T-helper 17 cell (primary cell): Measurements from ENCODE around the gene TRIM45. TPM values are rescaled to one million over a fixed set of nuclear protein-coding genes. Genes with fewer than 3 reads are reported as not detected.

Experiments used
- ATAC-seq: fragments of 150-1000 bp; cut with Tn5 transposase; 2 replicates; pipeline ENCODE4 v1.10.0; 2021; ENCODE audit warnings: mild to moderate bottlenecking, moderate library complexity
- DNase-seq, 3 donors: peaks; one replicate each; pipeline versions ENCODE4 v3.0.0 to v3.0.0-alpha.2; 2020 to 2021
- H3K9me3 ChIP-seq: one replicate; pipeline ENCODE4 v1.7.0; 2013; ENCODE audit warnings: low read length, mild to moderate bottlenecking; ENCODE audit not compliant: control insufficient read depth, poor library complexity, severe bottlenecking
- H3K27ac Mint-ChIP-seq: one replicate; pipeline ENCODE4 v1.8.0; 2022; ENCODE audit warnings: mild to moderate bottlenecking, moderate library complexity, mixed read lengths
- H3K27me3 Mint-ChIP-seq: one replicate; pipeline ENCODE4 v1.8.0; 2022; ENCODE audit warnings: mixed read lengths
- H3K36me3 Mint-ChIP-seq: one replicate; pipeline ENCODE4 v1.8.0; 2022; ENCODE audit warnings: low read depth, mixed read lengths
- H3K4me1 Mint-ChIP-seq: one replicate; pipeline ENCODE4 v1.8.0; 2022; ENCODE audit warnings: mild to moderate bottlenecking, mixed read lengths
- H3K4me3 Mint-ChIP-seq: one replicate; pipeline ENCODE4 v1.8.0; 2022; ENCODE audit warnings: mild to moderate bottlenecking, moderate library complexity, mixed read lengths
- total RNA-seq, 4 donors: library from RNA in 2 of 4; stranded (reverse) in 2 of 4; gene quantifications; one replicate each; pipeline ENCODE4 v1.2.3 and lab custom pipeline; 2022 to 2026

The TRIM45 gene
- total RNA-seq, 2 donors from 2014 or later, result 1.0 to 1.4 TPM

DNA sequence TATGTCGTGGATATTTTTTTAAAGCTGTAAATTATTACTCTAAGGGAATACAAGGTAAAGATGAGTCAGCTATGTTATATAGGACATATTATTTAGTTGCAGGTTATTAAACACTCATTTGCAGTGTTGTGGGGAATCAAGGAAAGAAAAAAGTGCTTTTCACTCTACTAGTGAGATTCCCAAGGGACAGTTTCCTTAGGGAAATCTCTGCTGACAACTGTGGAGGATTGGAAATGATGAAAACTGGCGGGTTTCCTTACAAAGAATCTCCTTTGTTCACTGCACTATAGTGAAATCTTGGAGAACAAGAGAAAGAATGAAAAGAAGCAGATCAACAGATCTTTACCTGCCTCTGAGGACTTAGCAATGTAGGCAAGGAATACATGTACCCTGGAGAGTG, 24.5 kb upstream of the TRIM45 start:
- peaks cover 6% of the 10 kb centered on the region for H3K4me1 Mint-ChIP-seq
- peaks cover 39% of the 10 kb centered on the region for H3K27me3 Mint-ChIP-seq
- ATAC-seq (no peak), DNase-seq (no peak)
- H3K36me3 Mint-ChIP-seq, result peaks cover 2% of the 10 kb centered on the region
- no peaks in the 10 kb centered on the region for H3K9me3 ChIP-seq
- no peak overlapping the region for H3K27ac Mint-ChIP-seq
- H3K4me3 Mint-ChIP-seq, result no peak overlapping the region

DNA sequence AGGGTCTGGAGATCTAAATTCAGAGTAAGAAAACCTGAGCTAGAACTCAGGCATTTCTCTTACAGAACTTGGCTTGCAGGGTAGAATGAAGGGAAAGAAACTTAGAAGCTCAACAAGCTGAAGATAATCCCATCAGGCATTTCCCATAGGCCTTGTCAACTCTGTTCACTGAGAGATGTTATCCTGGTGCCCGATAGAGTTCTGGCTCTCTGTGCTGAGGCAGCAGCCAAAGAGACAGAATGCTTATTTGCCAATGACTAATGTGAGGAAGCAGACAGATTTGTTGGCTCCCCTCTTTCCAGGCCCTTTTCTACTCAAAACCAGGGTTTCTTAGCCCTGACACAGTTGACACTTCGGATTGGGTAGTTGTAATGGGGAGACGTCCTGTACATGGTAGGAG, 22.3 kb upstream of the TRIM45 start:
- Mint-ChIP-seq H3K27ac (no peak overlapping the region), H3K4me1 (peaks cover 6% of the 10 kb centered on the region), H3K36me3 (peaks cover 2% of the 10 kb centered on the region), H3K27me3 (peaks cover 36% of the 10 kb centered on the region), H3K4me3 (no peak overlapping the region)
- ATAC-seq (no peak), DNase-seq (no peak)
- no peaks in the 10 kb centered on the region for H3K9me3 ChIP-seq

DNA sequence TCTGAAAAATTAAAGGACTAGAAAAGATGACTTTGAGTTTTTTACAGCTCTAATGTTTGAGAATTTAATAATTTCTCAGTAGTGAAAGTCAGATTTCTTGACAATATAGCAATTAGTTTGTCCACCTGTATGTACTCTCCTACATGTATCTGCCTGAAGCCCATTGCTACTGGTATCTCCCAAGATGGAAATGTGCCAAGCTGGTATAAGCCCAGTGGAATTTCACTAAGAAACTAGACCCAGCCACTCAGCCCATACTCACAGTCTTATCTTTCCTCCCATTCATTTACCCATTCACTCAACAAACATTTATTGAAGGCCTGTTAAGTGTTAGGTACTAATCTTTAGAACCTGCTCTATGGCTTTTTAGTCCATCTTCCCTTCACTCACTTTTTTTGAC, 21.6 kb upstream of the TRIM45 start:
- Mint-ChIP-seq H3K36me3 (no peaks in the 10 kb centered on the region), H3K27ac (no peak overlapping the region), H3K27me3 (peaks cover 32% of the 10 kb centered on the region), H3K4me1 (peaks cover 6% of the 10 kb centered on the region), H3K4me3 (no peak overlapping the region)
- ATAC-seq, result no peak
- DNase-seq, result no peak
- H3K9me3 ChIP-seq, result no peaks in the 10 kb centered on the region

DNA sequence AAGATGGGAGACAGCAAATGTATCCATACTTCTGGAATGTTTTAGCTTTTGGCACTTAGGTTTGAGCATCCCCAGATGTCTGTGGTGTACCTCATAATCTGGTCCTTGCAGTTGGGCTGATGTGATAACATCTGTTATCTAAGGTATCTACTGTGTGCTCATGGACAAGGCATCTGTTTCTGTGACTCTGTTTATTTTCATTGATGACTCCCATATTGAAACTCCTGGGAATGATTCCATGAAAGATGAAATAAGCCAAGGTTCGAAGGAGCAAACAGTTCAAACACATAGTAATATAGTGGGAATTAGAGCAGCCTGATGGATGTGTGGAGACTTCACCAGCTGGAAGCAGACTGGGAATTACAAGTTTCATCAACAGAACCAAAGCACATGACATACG, 20.7 kb upstream of the TRIM45 start:
- Mint-ChIP-seq H3K36me3 (no peaks in the 10 kb centered on the region), H3K27me3 (peaks cover 26% of the 10 kb centered on the region), H3K4me3 (no peak overlapping the region), H3K4me1 (peaks cover 4% of the 10 kb centered on the region), H3K27ac (no peak overlapping the region)
- no peak for ATAC-seq
- H3K9me3 ChIP-seq, result no peaks in the 10 kb centered on the region
- DNase-seq, result no peak

DNA sequence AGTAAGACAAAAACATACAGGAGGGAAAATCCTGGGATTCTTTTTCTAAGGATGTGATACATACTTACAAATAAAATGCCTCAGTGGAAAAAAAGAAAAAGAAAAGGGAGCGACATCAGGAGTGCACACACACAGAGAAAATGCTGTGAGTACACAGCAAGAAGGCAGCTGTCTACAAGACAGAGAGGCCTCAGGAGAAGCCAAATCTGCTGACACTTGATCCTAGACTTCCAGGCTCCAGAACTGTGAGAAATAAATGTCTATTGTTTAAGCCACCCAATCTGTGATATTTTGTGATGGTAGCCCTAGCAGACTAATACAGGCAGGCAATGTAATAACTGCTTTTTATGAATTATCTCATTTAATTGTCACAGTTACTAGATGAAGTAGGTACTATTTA, 17.0 kb upstream of the TRIM45 start:
- no peak overlapping the region for H3K4me3 Mint-ChIP-seq
- no peak overlapping the region for H3K27ac Mint-ChIP-seq
- H3K4me1 Mint-ChIP-seq, result peaks cover 4% of the 10 kb centered on the region
- DNase-seq, result no peak
- H3K36me3 Mint-ChIP-seq, result no peaks in the 10 kb centered on the region
- no peak for ATAC-seq
- no peaks in the 10 kb centered on the region for H3K9me3 ChIP-seq
- peaks cover 18% of the 10 kb centered on the region for H3K27me3 Mint-ChIP-seq

DNA sequence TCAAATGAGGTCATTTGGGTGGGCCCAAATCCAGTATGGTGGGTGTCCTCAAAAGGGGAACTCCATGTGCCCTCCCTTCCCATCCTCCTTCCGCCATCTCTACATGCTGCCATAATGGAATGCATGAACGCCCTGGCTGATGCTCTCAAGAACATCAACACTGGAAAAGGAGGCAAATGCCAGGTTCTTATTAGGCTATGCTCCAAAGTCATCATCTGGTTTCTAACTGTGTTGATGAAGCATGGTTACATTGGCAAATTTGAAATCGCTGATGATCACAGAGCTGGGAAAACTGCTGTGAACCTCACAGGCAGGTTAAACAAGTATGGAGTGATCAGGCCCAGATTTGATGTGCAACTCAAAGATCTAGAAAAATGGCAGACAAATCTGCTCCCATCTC, 16.6 kb upstream of the TRIM45 start:
- no peaks in the 10 kb centered on the region for H3K9me3 ChIP-seq
- Mint-ChIP-seq H3K27me3 (peaks cover 18% of the 10 kb centered on the region), H3K36me3 (no peaks in the 10 kb centered on the region), H3K4me1 (no peaks in the 10 kb centered on the region), H3K4me3 (no peak overlapping the region), H3K27ac (no peak overlapping the region)
- ATAC-seq (no peak), DNase-seq (no peak)

DNA sequence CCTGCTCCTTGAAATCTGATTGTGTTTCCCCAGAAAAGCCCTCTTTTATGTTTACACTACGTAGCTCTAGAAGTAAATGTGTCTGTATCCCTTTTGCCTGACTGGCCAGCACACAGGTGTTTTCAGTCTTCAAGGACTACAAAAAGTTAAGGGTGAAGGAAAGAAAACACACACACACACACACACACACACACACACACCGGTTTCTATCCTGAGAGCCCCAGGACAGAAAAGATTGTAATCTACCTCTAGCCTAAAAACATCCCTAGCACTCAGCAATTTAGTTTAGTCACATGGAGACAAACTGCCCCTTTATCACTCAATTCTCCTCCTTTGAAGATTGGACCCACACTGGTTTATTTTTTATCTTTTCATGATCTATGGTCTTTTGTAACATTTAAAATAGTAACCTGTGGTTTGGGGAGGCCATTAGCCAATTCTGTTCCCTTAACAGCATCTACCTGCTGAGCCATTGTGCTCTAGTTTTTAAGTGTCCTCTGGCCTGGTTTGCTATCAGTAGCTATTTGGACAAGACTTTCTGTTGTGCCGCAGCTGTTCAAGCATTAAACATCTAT, 15.8 kb upstream of the TRIM45 start:
- no peak overlapping the region for H3K27ac Mint-ChIP-seq
- H3K9me3 ChIP-seq, result no peaks in the 10 kb centered on the region
- H3K4me3 Mint-ChIP-seq, result no peak overlapping the region
- no peaks in the 10 kb centered on the region for H3K4me1 Mint-ChIP-seq
- H3K27me3 Mint-ChIP-seq, result peaks cover 18% of the 10 kb centered on the region
- no peak for ATAC-seq
- DNase-seq, result no peak
- no peaks in the 10 kb centered on the region for H3K36me3 Mint-ChIP-seq

DNA sequence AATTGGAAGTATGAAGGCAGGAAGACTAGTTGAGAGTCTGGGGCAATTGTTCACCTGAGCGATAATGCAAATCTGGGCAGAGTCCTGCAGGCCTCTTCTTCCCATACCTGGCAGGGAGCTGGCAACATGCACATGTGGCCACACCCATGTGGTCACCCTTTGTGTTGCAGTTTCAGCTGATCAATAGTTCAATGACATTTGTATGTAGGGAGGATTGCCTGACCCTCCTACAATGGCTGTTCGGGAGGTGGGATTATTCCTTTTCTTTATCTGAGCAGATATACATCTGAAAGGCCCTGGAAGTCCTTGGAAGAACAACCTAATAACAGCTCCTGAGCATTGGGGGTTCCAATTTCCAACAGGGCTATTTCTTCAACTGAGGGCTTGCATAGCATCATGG, 15.2 kb upstream of the TRIM45 start:
- H3K4me3 Mint-ChIP-seq, result no peak overlapping the region
- ATAC-seq (no peak), DNase-seq (no peak)
- H3K36me3 Mint-ChIP-seq, result no peaks in the 10 kb centered on the region
- no peaks in the 10 kb centered on the region for H3K4me1 Mint-ChIP-seq
- H3K27me3 Mint-ChIP-seq, result peaks cover 18% of the 10 kb centered on the region
- no peak overlapping the region for H3K27ac Mint-ChIP-seq
- H3K9me3 ChIP-seq, result no peaks in the 10 kb centered on the region

DNA sequence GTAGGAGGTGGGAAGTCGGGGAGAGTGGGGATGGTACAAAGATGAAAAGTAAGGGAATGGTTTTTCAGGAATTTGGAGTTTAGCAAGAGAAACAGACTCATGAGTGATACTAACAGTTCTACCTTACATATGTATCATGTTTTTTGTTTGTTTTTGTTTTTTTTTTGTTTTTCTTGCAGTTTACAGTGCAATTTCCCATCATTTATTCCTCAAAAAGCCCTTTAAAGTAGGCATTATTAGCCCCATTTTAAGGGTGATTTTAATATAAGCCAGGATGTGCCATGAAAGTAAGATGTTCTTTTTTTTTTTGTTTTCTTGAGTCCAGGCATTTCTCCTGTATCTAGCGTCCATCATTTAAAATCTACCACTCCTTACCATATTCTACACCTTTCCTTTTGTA, 13.8 kb upstream of the TRIM45 start:
- peaks cover 18% of the 10 kb centered on the region for H3K27me3 Mint-ChIP-seq
- no peak for DNase-seq
- no peak overlapping the region for H3K4me3 Mint-ChIP-seq
- H3K4me1 Mint-ChIP-seq, result no peaks in the 10 kb centered on the region
- H3K9me3 ChIP-seq, result no peaks in the 10 kb centered on the region
- no peak overlapping the region for H3K27ac Mint-ChIP-seq
- H3K36me3 Mint-ChIP-seq, result no peaks in the 10 kb centered on the region
- ATAC-seq, result no peak

DNA sequence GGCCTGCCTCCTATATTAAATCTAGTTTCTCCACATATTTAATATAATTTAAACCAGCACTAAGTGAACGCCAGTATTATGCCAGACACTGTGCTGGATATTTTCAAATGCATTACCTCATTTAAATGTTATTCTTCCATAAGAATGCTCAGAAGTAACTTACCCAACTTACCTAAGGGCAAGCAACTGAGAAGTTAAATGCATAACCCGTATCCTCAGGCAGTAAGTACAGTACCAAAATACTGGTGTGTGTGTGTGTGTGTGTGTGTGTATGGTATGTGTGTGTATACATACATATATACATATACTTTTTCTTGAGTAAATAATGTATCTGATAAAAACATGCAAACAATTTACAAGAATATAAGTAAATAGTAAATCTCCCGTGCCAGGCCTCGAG, 9.0 kb upstream of the TRIM45 start:
- ATAC-seq (no peak), DNase-seq (no peak)
- Mint-ChIP-seq H3K4me1 (peaks cover 3% of the 10 kb centered on the region), H3K36me3 (peaks cover 7% of the 10 kb centered on the region), H3K4me3 (no peak overlapping the region), H3K27ac (no peak overlapping the region), H3K27me3 (peaks cover 21% of the 10 kb centered on the region)
- no peaks in the 10 kb centered on the region for H3K9me3 ChIP-seq

DNA sequence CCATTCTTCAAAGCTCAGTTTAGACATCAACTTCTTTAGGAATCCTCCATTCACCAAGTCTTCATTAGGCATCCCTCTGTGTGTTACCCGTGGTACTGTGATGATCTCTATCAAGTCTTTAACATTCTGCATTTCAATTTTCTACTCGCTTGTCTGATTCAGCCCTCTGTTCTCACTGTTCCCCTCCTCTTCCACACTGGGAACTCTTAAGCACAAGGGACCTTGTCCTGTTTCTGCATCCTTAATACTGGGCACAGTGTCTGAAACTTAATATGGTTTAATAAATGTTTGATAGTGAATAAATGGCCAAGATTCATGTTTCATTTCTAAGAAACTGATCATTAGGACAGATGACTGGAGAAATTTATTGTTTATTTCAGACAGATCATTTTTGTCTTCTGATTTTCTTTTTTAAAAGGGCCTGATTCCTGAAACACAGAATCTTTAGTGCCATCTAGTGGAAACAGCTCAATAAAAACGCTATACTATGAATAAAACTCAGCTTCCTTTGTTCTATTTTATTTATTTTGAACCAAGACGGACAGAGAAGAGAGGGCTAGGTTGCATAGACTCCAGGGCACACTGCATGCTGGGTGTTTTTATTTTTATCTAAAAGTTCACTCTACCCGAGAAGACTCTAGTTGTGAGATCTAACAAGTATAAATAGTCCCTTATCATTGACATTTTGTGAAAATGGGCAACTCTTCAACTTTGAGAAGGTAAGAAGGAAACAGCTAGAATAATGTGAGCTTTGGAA, 7.0 kb upstream of the TRIM45 start:
- H3K4me3 Mint-ChIP-seq, result no peak overlapping the region
- peaks cover 5% of the 10 kb centered on the region for H3K27me3 Mint-ChIP-seq
- H3K9me3 ChIP-seq, result no peaks in the 10 kb centered on the region
- DNase-seq, result no peak
- H3K27ac Mint-ChIP-seq, result peak overlapping the region; percentile 51
- ATAC-seq, result peak; percentile 58
- H3K36me3 Mint-ChIP-seq, result peaks cover 7% of the 10 kb centered on the region
- H3K4me1 Mint-ChIP-seq, result peaks cover 3% of the 10 kb centered on the region

DNA sequence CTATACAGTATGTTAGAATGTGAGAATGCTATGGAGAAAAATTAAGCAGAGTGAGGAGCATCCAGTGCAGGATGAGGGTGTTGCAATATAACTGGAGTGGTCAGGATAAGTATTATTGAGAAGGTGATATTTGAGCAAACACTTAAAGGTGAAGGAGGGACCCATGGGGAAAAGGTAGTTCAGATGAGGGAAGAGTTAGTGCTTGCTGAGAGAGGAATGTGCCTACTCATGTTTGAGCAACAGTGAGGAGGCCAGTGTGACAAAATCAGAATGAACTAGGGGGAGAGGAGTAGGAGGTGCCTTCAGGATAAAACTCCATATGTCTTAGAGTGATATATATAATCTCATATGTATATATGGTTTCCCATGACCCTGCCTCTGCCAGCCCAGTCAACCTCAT, 6.2 kb upstream of the TRIM45 start:
- DNase-seq, result no peak
- Mint-ChIP-seq H3K27ac (peak overlapping the region; percentile 51), H3K27me3 (peaks cover 5% of the 10 kb centered on the region), H3K4me3 (no peak overlapping the region), H3K36me3 (peaks cover 7% of the 10 kb centered on the region), H3K4me1 (peaks cover 3% of the 10 kb centered on the region)
- ATAC-seq, result no peak
- no peaks in the 10 kb centered on the region for H3K9me3 ChIP-seq

DNA sequence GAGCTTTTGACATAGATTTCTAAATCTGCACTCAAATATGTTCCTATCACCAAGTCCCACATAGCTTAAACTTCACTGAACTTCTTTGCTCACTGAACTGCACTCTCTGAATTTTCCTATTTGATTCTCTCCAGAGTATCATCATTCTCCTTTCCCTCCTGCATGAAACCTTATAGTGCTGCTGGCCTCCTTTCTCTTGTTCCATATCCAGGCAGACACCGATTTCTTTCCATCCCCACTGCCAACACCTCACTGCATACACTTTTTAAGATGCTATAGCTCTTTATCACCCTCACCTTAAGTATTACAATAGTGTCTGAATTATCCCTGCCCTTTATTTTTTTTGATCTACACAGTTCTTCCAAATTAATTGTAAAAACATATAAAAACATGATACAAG, 3.1 kb upstream of the TRIM45 start:
- no peak overlapping the region for H3K27ac Mint-ChIP-seq
- DNase-seq (no peak), ATAC-seq (no peak)
- H3K9me3 ChIP-seq, result no peaks in the 10 kb centered on the region
- H3K4me1 Mint-ChIP-seq, result peaks cover 16% of the 10 kb centered on the region
- H3K4me3 Mint-ChIP-seq, result no peak overlapping the region
- peaks cover 7% of the 10 kb centered on the region for H3K36me3 Mint-ChIP-seq
- peaks cover 5% of the 10 kb centered on the region for H3K27me3 Mint-ChIP-seq

DNA sequence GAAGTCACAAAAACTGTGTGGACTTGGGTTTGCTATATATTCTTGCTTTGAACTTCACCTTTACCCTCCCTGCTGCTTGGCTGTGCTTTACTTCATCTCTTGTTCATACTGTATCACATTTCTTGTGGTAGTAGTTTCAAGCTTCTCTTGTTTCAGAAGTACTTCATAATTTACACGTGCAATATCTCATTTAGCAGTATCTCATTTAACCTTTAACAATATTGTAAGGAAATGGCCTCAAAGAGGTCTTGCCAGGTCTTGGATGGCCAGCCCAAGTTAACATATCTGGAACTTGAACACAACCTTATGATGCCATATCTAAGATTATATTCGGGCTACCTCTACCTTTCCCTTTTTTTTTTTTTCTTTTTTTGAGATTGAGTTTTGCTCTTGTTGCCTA, 1.7 kb upstream of the TRIM45 start:
- Mint-ChIP-seq H3K4me3 (peak overlapping the region; percentile 52), H3K36me3 (peaks cover 7% of the 10 kb centered on the region)
- DNase-seq, result no peak

More for the DNA sequence above, 1.7 kb upstream of the TRIM45 start:
- ATAC-seq, result no peak
- Mint-ChIP-seq H3K27ac (no peak overlapping the region), H3K4me1 (peaks cover 13% of the 10 kb centered on the region), H3K27me3 (peaks cover 2% of the 10 kb centered on the region)
- H3K9me3 ChIP-seq, result no peaks in the 10 kb centered on the region
